GM18498 (cell line): Measurements from ENCODE around the gene UBE2E2.
"Not testable (repeated sequence)": the region's sequence is repeated elsewhere in the genome, so short reads cannot be mapped to it uniquely, and the experiment has no call there.

Experiments
- ATAC-seq: cut with Tn5 transposase; IDR thresholded peaks from one replicate; pipeline ENCODE4 v1.9.1; 2021; ENCODE audit warnings: mild to moderate bottlenecking, moderate library complexity; ENCODE audit not compliant: unreplicated experiment

UBE2E2 gene

GRCh38 chr3:23601091-23601822 lies 398.1 kb downstream of the UBE2E2 start:
- no peak for ATAC-seq

DNA sequence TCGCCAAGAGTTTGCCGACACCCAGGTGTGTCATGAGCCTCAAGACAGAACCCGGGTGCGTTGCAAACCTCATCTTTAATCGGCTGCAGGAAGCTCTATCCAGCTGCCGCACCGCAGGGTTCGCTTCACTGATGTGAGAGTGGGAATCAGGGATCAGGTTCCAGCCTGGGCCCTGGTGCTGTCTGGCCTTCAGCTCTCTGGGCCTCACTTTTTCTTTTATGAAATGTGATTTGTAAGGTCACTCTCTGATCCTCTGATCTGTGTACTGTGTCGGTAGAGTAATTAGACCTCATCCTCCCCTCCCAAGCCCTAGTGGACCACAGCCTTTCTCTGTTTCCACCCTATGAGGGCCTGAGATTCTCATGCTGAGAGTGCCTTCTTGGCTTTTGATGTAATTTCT lies 399.8 kb downstream of the UBE2E2 start:
- no peak for ATAC-seq

- ATAC-seq, result no peak
Measured at GRCh38 chr3:23607184-23607847, 404.2 kb downstream of the UBE2E2 start.

- no peak for ATAC-seq
Measured at GRCh38 chr3:23608650-23609049, 405.5 kb downstream of the UBE2E2 start.

- no peak for ATAC-seq
Measured at GRCh38 chr3:23611737-23612295, 408.7 kb downstream of the UBE2E2 start.

GRCh38 chr3:23612296-23612891 lies 409.3 kb downstream of the UBE2E2 start:
- ATAC-seq, result no peak

DNA sequence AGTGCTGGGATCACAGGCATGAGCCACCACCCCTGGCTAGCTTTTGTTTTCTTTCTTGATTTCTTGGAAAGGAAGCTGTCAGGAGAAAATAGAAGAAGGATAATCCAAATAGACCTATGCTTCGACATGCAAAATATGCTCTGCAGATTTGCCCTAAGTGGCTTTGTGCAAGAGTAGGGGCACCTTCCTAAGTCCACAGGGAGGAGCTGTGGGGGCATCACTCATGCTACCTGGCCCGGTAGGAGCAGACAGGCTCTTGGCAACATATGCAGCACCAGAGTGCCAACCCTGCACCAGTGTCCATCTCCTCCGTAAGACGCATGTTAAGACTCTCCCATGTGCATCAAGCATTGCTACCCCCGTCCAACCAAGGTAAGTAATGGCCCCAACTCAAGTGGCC lies 411.9 kb downstream of the UBE2E2 start:
- no peak for ATAC-seq

- ATAC-seq, result not testable (repeated sequence)
Measured at GRCh38 chr3:23618475-23618874, 415.3 kb downstream of the UBE2E2 start.

- no peak for ATAC-seq
Measured at GRCh38 chr3:23619705-23620637, 416.8 kb downstream of the UBE2E2 start.

DNA sequence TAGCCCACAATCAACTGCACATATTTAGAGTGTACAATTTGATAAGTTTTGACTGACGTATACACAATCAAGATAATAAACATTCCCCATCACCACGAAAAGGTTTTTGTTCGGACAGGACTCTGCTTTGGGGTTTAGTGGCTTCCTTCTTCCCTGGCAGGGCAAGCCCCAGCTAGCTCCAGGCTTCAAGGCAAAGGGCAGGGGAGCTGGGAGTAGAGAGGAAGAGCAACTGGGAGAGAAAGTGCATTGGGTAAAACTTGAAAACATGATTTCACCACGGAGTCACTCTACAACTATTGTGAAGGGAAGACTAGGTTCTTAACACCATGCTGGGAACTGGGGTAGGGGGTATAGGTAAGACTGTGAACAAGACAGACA lies 417.5 kb downstream of the UBE2E2 start:
- no peak for ATAC-seq

DNA sequence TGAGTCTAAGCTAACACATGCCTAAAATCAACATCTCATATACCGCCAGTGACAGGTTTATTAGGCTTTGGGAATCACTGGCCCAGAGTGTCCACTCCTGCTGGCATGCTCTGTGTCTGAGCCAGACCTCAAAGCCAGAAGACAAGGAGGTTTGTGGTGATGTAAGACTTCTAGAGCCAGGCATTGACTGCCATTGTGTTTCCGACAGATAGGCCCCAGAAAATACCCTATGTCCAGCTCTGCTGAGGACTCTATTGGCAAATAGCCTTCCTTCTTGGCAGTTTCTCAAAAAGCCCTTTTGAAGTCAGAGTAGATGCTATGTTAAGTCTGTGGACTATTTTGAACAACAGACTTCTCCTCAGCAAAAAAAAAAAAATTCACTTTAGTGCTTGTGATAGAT lies 420.7 kb downstream of the UBE2E2 start:
- ATAC-seq, result no peak

GRCh38 chr3:23624305-23624704 lies 421.2 kb downstream of the UBE2E2 start:
- no peak for ATAC-seq

- ATAC-seq, result no peak
Measured at GRCh38 chr3:23626442-23626841, 423.3 kb downstream of the UBE2E2 start.

DNA sequence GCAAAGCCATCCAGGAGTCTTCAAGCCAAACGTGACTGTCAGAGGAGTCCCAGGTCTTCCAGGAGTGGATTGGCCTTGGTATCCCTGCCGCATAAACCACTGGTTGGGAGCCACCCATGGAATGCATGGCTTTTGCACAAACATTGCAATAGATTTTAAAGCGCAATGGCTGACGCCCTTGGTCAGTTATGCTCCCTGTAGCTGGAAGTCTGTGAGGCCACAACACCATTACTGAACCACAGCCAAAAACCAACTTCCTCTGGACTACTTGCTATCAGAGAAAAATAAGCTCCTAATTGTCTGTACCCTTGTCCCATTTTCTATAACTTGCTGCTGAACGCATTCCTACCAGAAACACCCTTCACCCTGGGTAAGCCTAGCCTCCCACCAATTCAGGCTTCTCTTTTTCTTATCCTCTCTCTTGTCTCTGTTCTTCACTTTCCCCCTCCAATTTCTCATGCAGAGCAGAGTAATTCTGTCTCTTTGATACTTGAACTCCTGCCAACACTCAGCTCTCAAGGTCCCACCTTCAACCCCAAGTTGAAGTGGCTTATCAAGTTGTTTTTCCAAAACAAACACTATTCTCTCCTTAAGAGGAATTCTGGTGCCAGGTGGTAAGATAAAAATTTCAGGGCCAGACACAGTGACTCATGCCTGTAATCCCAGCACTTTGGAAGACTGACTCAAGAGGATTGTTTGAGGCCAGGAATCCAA lies 426.2 kb downstream of the UBE2E2 start:
- no peak for ATAC-seq

DNA sequence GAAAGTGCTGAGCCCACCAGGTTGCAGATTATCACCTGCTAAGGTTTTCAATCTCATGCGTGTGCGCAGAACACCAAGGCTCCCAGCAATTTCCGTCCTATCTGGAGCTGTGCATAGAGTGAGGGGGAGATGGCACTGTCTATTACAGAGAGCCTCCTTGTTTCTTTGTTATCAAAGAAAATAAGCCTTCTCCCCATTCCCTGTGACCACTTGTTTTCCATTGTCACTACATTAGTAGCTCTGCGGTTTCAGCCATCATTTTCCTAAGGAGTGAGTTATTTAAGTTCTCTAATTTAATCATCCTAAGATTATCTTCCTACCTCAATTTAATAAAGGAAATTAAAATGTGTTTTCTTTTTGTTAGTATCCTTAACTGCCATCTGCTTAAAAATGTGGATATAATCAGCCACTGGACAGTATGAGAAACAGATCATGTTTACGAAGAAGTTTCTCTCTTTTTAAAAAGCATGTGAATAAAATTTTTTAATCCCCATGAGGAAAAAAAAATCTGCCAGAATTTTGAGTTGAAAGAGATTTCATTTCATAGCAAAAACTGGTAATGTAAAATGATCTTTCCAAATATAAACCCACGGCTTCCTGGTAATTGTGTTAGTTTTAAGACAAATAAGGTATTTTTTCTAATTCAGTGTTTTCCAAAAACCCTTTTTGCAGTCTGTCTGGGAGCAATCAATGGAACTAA lies 430.3 kb downstream of the UBE2E2 start:
- ATAC-seq, result no peak

DNA sequence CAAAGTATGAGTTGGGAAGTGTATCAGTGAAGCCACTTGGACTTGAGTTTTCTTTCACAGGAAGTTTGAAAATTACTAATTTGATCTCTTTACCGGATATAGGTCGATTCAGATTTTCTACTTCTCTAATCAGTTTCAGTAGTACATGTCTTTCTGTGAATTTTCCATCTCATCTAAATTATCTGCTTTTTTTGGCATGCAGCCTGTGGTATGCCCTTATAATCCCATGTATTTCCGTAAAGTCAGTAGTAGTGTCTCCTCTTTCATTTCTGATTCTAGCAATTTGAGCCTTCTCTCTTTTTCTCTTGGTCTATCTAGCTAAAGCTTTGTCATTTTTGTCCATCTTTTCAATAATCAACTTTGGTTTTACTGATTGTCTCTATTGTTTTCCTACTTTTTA lies 434.2 kb downstream of the UBE2E2 start:
- no peak for ATAC-seq

DNA sequence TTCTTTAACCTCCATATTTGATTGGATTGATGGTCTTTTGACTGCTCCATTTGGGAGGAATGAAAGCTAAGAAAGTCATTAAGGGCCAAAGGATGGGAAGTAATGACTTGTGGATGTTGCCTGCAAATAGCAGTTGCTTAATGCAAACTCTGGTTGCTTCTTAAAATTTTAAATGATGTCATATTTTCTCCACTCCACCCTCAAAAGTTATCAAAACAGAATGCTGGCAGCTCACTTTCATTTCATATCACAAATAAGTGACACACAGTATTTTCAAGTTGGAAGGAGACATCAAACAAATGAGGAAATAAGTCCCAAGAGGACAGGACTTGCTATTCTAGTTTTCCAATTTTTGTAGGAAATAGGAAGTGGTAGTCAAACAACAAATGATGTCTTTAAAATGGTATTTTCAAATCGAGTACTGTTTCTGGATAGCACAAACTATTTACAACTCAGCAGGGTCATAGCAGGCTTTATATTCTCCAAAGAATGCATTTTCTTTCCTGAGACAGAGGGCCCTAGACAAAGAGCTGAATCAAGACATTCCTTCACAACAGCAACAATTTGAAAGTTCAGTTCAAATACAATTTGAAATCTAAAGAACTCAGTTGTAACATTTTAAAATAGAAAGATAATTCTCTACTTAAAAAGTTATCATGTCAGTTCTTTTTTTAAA lies 437.5 kb downstream of the UBE2E2 start:
- no peak for ATAC-seq
